ENCODE measurements around the gene FCER1G. TPM values are rescaled to one million over a fixed set of nuclear protein-coding genes. Genes with fewer than 3 reads are reported as not detected.

The FCER1G gene
- total and polyA plus RNA-seq, 9 of the 15 experiments (the other 6 are each of a cell fraction or from before 2014, with no cell fraction given), result 0.15 to 0.69 (median 0.31) TPM; not detected in 2

- TF ChIP-seq ATF7 (IDR thresholded peaks at IDR 0.05), result peak; percentile 75
- peak; percentile 81; the same call in 1 of the 2 replicates for TF ChIP-seq NR4A1 (CRISPR knock-in tag; IDR thresholded peaks at IDR 0.05)
- TF ChIP-seq NR4A1 (tag; IDR thresholded peaks at IDR 0.05), result 0 out of 2 replicates have a peak, but pooled peaks have one; percentile 45
- TF ChIP-seq GATAD2B (IDR thresholded peaks at IDR 0.05; ENCODE audit: borderline replicate concordance), result peak; percentile 58; the same call in 1 of the 2 replicates
- TF ChIP-seq LARP7 (IDR thresholded peaks at IDR 0.05), result 0 out of 2 replicates have a peak, but pooled peaks have one; percentile 12
- TF ChIP-seq SAP30 (IDR thresholded peaks at IDR 0.05; ENCODE audit: borderline replicate concordance, insufficient read depth, low read depth, low read length, poor library complexity, severe bottlenecking), result peak; percentile 76
- TF ChIP-seq NKRF (IDR thresholded peaks at IDR 0.05; ENCODE audit: borderline replicate concordance), result peak; percentile 59; the same call in 1 of the 2 replicates
- TF ChIP-seq MBD2 (IDR thresholded peaks at IDR 0.05; ENCODE audit: borderline replicate concordance, low read depth), result peak; percentile 87
- TF ChIP-seq MLLT1 (IDR thresholded peaks at IDR 0.05), result peak in 1 of 2 experiments; percentile 78; a peak in 2 of 4 replicates
- TF ChIP-seq GABPB2 (CRISPR knock-in tag; conservative IDR thresholded peaks at IDR 0.05), result no peak
- peak; percentile 62 to 66; a peak in 2 of 4 replicates for TF ChIP-seq TEAD1 (CRISPR knock-in tag; IDR thresholded peaks at IDR 0.05)
- TF ChIP-seq ZNF766 (CRISPR knock-in tag; conservative IDR thresholded peaks at IDR 0.05), result peak; percentile 79
- TF ChIP-seq MLX (CRISPR knock-in tag; conservative IDR thresholded peaks at IDR 0.05), result 0 out of 4 replicates have a peak, but pooled peaks of 1 of the 2 experiments have one; percentile 54
- TF ChIP-seq KDM2B (CRISPR knock-in tag; IDR thresholded peaks at IDR 0.05), result 0 out of 2 replicates have a peak, but pooled peaks have one; percentile 54
- TF ChIP-seq ELF1 (tag; IDR thresholded peaks at IDR 0.05), result peak; percentile 99
- TF ChIP-seq BCLAF1 (IDR thresholded peaks at IDR 0.05; ENCODE audit: borderline replicate concordance in 1 of 2, control insufficient read depth in 1 of 2, low read depth in 2 of 2, low read length in 1 of 2), result no peak
- peak; percentile 23; the same call in 1 of the 2 replicates for TF ChIP-seq TARDBP (IDR thresholded peaks at IDR 0.05)
- TF ChIP-seq GTF2E2 (tag; IDR thresholded peaks at IDR 0.05), result peak; percentile 99
- TF ChIP-seq E2F3 (CRISPR knock-in tag; IDR thresholded peaks at IDR 0.05), result peak; percentile 70; the same call in 1 of the 2 replicates
Observed at GRCh38 chr1:161201836-161202712, 13.0 kb upstream of the FCER1G start, which contains the start of gene NDUFS2 (continued).
